RPMI7951 (cell line): ENCODE measurements around the gene RAB26. TPM values are rescaled to one million over a fixed set of nuclear protein-coding genes. Genes with fewer than 3 reads are reported as not detected.
"Not testable (repeated sequence)": the region's sequence is repeated elsewhere in the genome, so short reads cannot be mapped to it uniquely, and the experiment has no call there.

Experiments
- DNase-seq: peaks from one replicate; pipeline ENCODE4 v3.0.0-alpha.2; 2012; ENCODE audit warnings: low read depth
- total RNA-seq: library from RNA; depleted of rRNA; stranded (reverse); fragments of >200 nt; shearing (Covaris generic); gene quantifications from 2 replicates; pipeline ENCODE4 v1.2.3, GENCODE V29; 2014; rRNA removed

The RAB26 gene
- total RNA-seq, 1 experiment from 2014 or later: 0.72 TPM

DNA sequence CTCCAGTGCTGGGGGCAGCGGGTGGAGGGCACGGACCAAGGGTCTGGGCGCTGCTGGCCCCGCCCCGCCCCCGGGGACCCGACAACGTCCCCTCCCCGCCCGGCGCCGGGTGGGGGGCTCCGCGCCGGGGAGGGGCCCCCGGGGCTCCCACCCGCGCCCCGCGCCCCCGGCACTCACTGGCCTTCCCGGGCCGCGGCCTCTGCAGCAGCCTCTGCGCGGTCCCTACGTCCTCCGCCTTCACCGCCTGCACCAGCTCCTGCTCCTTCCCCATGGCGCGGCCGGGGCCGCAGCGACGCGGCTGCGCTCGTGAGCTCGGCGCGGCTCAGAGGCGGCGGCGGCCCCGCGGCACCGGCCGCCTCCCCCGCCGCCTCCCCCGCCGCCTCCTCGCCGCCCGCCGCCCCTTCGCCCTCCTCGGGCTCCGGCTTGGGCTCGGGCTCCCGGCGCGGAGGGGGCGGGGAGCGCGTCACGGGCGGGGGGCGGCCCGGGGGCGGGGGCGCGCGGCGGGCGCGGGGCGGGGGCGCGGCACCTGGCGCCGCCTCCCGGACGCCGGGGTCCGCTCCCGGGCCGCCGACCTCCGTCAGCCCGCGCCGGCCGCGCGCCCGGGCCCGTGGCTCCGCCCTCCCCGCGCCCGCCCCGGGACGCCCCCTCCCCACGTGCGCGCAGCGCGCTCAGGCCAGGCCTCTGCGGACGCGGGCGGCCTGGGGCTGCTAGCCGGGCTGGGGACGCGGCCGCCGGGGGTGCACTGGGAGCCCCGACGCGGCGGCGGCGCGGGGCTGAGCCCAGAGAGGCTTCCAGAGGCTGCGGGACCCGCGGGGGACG lies 47.9 kb downstream of the RAB26 start, which contains the start of gene CASKIN1:
TSS of gene CASKIN1 (minus strand) at position 444 of the 819 bp plus-strand sequence. CDS start at position 271, 173 bp downstream.
- no peak for DNase-seq

DNA sequence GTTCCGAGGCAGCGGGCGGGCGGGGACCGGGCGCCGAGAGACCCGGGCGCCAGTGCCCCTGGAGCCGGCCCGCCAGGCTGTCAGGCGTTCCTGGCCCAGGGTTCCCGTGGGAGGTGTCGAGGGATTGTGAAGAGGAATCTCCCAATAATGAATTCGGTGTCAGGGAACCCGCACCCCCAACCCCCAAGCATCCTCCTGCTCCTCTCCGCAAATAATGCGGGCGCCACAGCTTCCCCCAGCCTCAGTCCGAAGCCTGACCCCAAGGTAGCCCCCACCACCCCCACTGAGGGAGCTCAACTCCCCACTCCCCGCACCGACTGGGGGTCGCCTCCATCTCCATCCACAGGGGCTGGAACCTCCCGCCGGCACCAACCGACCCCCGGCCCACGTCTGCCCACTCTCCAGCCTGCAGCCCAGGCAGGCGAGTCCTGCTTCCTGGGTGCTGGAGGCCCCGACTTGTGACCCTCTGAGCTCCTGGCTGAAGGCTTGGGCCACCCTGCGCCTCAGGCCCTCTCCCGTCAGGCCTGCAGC lies 48.6 kb downstream of the RAB26 start:
- DNase-seq: no peak

DNA sequence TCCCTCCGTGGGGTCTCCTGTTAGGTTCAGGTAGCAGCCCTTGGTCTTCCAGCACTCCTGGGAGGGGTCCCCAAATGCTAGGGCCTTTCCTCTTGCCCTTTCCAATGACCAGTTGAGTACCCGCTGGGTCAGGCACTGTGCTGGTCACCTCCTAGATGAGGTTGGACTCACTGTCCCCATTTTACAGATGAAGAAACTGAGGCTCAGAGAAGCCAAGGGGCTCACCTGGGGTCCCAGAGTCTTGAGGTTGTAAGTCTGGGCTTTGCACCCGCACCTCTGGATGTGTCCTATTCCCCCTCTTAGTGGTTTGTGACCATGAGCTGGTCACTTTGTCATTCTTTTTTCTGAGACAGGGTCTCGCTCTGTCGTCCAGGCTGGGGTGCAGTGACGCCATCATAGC lies 49.3 kb downstream of the RAB26 start:
- no peak for DNase-seq

DNA sequence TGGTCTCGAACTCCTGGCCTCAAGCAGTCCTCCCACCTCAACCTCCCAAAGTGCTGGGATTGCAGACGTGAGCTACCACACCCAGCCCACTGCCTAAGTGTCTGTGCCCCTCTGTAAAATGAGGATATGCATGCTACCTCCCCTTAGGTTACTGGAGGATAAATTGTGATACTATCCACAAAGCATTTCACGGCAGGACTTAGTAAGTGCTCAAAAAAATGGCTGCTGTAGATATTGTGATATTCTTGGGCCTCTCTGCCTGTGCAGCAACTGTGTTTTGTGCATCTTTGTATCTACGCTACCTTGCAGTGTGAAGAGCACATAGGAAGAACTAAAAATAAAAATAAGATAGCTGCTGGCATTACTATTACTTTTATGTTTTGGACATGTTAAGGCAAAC lies 49.9 kb downstream of the RAB26 start:
- DNase-seq: no peak

DNA sequence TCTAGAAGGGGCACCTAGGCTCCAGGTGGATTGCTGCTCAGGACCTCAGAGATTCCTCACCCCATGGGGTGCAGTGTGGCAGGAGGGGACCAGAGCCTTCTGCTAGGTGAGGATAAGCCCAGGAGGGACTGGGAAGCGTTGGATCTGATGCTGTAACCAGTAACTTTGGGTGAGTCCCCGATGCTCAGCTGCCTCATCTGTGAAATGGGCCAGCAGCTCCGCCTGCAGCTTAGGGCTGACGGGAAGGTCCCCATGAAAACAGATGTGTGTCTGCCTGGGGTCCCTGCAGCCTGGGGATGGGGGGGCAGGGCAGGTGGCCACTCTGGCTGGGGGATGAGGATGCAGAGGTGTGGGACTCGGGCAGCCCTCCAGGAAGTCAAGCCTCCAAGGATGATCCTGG lies 50.7 kb downstream of the RAB26 start:
- DNase-seq: no peak

DNA sequence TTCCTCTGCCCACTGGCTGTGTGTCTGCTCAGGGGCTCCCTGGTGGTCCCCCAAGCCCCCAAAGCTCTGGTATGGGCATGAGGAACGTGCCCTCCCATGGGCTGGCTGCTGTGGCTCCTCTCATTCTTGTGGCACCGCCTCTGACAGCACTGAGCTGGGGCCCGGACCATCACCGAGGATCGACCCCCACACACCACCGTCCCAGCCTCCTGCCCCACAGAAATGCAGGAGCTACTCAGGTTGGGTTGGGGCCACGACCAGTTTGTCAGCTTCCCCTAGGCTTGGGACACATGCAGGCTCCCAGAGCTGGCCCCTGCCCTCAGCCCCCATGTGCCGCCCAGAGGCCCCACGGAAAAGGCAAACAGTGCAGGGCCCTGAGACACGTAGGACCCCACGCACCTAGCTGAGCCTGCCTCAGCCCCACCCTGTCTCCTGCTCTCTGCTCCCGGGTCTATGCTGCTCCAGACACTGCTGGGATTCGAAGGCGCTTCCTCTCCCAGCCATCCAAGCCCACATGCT lies 51.3 kb downstream of the RAB26 start:
- DNase-seq: no peak

DNA sequence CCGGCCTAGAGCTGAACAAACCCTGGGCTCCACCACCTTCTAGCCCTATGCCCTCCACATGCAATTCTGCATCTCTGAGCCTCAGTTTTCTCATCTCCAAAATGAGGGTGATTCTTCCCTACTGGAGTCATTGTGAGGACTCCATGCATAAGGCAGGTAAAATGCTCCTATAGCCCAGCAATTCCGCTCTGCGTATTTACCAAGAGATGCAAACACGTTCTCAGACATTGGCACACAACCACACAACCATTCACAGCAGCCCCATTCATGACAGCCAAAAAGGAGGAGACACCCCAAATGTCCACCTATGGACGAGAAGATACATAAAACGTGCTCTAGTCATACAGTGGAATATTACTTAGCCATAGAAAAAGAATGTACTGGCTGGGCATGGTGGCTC lies 51.9 kb downstream of the RAB26 start:
- DNase-seq: no peak

DNA sequence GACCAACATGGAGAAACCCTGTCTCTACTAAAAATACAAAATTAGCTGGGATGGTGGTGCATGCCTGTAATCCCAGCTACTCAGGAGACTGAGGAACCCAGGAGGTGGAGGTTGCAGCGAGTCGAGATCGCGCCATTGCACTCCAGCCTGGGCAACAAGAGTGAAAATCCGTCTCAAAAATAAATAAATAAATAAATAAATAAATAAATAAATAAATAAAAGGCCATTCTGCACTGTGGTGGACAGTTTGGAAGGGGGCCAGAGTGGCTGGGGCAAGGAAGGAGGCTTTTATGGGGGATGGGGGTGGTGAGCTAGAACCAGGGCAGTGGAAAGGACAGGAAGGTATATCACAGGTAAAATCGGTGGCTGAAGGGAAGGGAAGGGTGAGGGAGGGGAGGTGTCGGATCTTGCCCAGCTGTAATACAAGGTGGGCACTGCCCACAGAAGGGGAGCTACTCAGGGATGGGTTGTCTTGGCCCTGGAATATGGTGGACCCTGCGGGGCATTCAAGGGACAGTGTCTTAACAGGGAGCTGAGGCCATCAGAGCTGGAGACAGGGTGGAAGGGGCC lies 54.8 kb downstream of the RAB26 start:
- not testable (repeated sequence) for DNase-seq

Other genes starting within 250 kb of the RAB26 start
- not detected in 2 replicates for gene HS3ST6, start 230.2 kb upstream of the RAB26 start, total RNA-seq
- 12.2 and 14.4 TPM in 2 replicates for gene MSRB1, start 205.4 kb upstream of the RAB26 start, total RNA-seq
- gene RPL3L, start 193.9 kb upstream of the RAB26 start, total RNA-seq: not detected in 2 replicates
- 209 and 290 TPM in 2 replicates for gene NDUFB10, start 189.1 kb upstream of the RAB26 start, total RNA-seq
- gene RPS2, start 183.8 kb upstream of the RAB26 start, total RNA-seq: 1,519 and 1,683 TPM in 2 replicates
- not detected in 2 replicates for gene RNF151, start 181.8 kb upstream of the RAB26 start, total RNA-seq
- 28.8 and 40.4 TPM in 2 replicates for gene TBL3, start 176.6 kb upstream of the RAB26 start, total RNA-seq
- gene NOXO1, start 167.2 kb upstream of the RAB26 start, total RNA-seq: not detected in 2 replicates
- gene GFER, start 164.4 kb upstream of the RAB26 start, total RNA-seq: 6.7 and 16.5 TPM in 2 replicates
- 5.5 and 6.6 TPM in 2 replicates for gene SYNGR3, start 158.7 kb upstream of the RAB26 start, total RNA-seq
- 9.7 and 13.6 TPM in 2 replicates for gene ZNF598, start 138.8 kb upstream of the RAB26 start, total RNA-seq
- 0.20 and 0.24 TPM in 2 replicates for gene NPW, start 128.8 kb upstream of the RAB26 start, total RNA-seq
- 49.0 and 51.1 TPM in 2 replicates for gene NHERF2, start 121.7 kb upstream of the RAB26 start, total RNA-seq
- 24.8 and 48.2 TPM in 2 replicates for gene NTHL1, start 100.8 kb upstream of the RAB26 start, total RNA-seq
- 19.0 and 19.5 TPM in 2 replicates for gene TSC2, start 100.6 kb upstream of the RAB26 start, total RNA-seq
- gene PKD1, start 12.7 kb upstream of the RAB26 start, total RNA-seq: 19.1 and 29.9 TPM in 2 replicates
- 47.7 and 57.2 TPM in 2 replicates for gene TRAF7, start 7.2 kb downstream of the RAB26 start, total RNA-seq
- not detected in 2 replicates for gene CASKIN1, start 48.0 kb downstream of the RAB26 start, total RNA-seq
- 19.9 and 23.4 TPM in 2 replicates for gene MLST8, start 56.8 kb downstream of the RAB26 start, total RNA-seq
- gene BRICD5, start 62.2 kb downstream of the RAB26 start, total RNA-seq: 0.96 and 0.98 TPM in 2 replicates
- gene PGP, start 66.2 kb downstream of the RAB26 start, total RNA-seq: 14.1 and 21.0 TPM in 2 replicates
- gene E4F1, start 75.0 kb downstream of the RAB26 start, total RNA-seq: 10.5 and 14.0 TPM in 2 replicates
- 0.39 and 0.60 TPM in 2 replicates for gene DNASE1L2, start 87.8 kb downstream of the RAB26 start, total RNA-seq
- 36.5 and 45.3 TPM in 2 replicates for gene ECI1, start 103.0 kb downstream of the RAB26 start, total RNA-seq
- gene RNPS1, start 119.5 kb downstream of the RAB26 start, total RNA-seq: 148 and 155 TPM in 2 replicates
- 0.20 and 0.60 TPM in 2 replicates for gene ABCA3, start 192.1 kb downstream of the RAB26 start, total RNA-seq